Chondrocyte (in vitro differentiated cells): ENCODE measurements around the gene LPCAT1. TPM values are rescaled to one million over a fixed set of nuclear protein-coding genes. Genes with fewer than 3 reads are reported as not detected.

ENCODE experiments used
- DNase-seq: peaks from one replicate; pipeline ENCODE4 v3.0.0; 2021; ENCODE audit warnings: mixed read lengths, low spot score
- H3K27ac Mint-ChIP-seq: one replicate; pipeline ENCODE4 v1.8.0; 2021; ENCODE audit warnings: mild to moderate bottlenecking, moderate library complexity, mixed read lengths; ENCODE audit not compliant: unreplicated experiment
- H3K27me3 Mint-ChIP-seq: 2 replicates; pipeline ENCODE4 v1.8.0; 2021; ENCODE audit warnings: low read depth, mixed read lengths
- H3K36me3 Mint-ChIP-seq: 2 replicates; pipeline ENCODE4 v1.8.0; 2021; ENCODE audit warnings: low read depth, mixed read lengths
- H3K4me1 Mint-ChIP-seq: 2 replicates; pipeline ENCODE4 v1.8.0; 2021; ENCODE audit warnings: low read depth, mild to moderate bottlenecking, mixed read lengths
- H3K4me3 Mint-ChIP-seq: one replicate; pipeline ENCODE4 v1.8.0; 2021; ENCODE audit warnings: mild to moderate bottlenecking, moderate library complexity, mixed read lengths; ENCODE audit not compliant: unreplicated experiment
- H3K9me3 Mint-ChIP-seq: 2 replicates; pipeline ENCODE4 v1.8.0; 2021; ENCODE audit warnings: low read depth, mixed read lengths
- CTCF ChIP-seq: fragments of 200-600 bp; sonication (generic); IDR thresholded peaks from 2 replicates; pipeline ENCODE4 v1.5.0; 2021; ENCODE audit warnings: antibody characterized with exemption, mild to moderate bottlenecking, moderate library complexity
- total RNA-seq: library from RNA; stranded (reverse); gene quantifications from 3 replicates; pipeline ENCODE4 v1.2.1, GENCODE V29; 2021

The LPCAT1 gene
- total RNA-seq, 1 donor from 2014 or later, result 49.4 TPM

DNA sequence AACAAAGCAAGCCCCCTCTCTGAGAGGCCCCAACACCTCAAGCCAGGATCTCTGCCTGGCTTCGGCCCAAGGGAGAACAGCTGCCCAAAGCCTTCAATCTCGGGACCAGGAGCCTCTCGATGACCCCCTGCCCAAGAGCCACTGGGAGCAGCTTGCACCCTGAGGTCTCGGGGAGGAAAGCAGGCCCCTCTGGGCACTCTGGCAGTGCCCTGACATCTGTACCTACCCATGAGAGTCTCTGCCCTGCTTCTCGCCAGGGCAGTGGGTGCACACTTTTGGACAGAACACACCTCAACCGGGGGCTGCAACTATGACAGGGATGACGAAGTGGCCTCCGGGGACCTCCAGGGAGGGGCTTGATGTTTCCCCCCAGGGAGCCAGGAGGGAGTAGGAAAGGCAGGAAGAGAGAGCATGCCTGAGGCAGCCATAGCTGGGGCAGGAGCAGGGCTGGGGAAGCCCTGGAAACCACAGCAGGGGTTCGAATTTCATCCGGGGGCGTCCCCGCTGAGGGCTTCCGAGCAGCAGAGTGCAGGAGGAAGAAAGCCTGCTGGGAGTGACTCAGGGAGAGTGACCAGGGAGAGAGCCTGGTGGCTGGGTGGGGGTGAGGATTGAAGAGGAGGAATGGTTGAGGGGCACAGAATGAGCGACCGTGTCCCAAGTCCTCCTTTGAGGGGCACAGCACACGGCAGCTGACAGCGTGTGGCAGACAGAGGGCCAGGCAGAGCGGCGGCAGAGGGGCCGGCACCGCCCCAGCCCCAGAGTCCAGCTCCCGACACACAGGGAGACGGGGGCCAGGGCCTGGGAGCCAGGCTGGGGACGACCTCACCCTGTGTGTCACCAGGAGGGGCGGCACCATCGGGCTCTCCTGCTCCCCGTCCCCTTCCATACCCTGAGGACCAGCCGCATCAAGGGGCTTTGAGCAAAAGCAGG is 1.8 kb downstream of the LPCAT1 start:
- Mint-ChIP-seq H3K4me1 (peaks cover 18% of the 10 kb centered on the region), H3K27me3 (peaks cover 4% of the 10 kb centered on the region), H3K36me3 (peaks cover 7% of the 10 kb centered on the region), H3K9me3 (no peaks in the 10 kb centered on the region), H3K4me3 (peak overlapping the region; percentile 80), H3K27ac (peak overlapping the region; percentile 93)
- DNase-seq, result peak; percentile 88
- TF ChIP-seq CTCF, result peak; percentile 22

GRCh38 chr5:1520791-1521453 is 2.8 kb downstream of the LPCAT1 start:
- no peak for TF ChIP-seq CTCF
- Mint-ChIP-seq H3K36me3 (peaks cover 8% of the 10 kb centered on the region), H3K27me3 (peaks cover 2% of the 10 kb centered on the region), H3K27ac (no peak overlapping the region), H3K9me3 (no peaks in the 10 kb centered on the region), H3K4me1 (peaks cover 19% of the 10 kb centered on the region), H3K4me3 (no peak overlapping the region)
- no peak for DNase-seq

DNA sequence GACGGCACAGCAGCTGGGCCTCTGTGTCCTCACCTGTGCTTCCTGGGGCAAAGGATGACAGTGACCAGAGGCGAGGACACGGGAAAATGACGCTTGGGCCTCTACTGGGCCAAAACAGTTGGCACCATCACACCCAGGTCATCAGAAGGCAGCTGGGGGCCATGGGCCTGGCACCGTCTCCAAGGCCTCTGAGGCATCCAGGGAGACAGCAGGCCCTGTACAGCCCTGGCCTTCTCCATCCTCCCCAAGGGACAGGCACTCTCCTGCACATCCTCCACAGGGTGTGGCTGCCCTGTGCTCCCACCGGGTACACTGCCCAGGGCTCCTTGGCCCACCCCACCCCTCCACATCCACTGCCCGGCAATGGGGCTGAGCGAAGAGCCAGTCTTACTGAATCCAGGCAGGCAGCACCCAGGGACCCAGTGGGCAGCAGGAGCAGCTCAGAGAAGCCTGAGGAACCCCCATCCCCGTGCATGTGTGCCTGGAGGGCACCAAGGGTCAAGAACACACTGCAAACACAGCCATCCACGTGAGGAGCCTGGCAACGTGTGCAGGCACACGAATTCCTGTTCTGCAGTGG is 4.0 kb downstream of the LPCAT1 start:
- peak; percentile 83 for DNase-seq
- no peak for TF ChIP-seq CTCF
- Mint-ChIP-seq H3K27me3 (no peaks in the 10 kb centered on the region), H3K4me1 (peaks cover 19% of the 10 kb centered on the region), H3K4me3 (no peak overlapping the region), H3K36me3 (peaks cover 8% of the 10 kb centered on the region), H3K9me3 (no peaks in the 10 kb centered on the region), H3K27ac (no peak overlapping the region)

- peaks cover 10% of the 10 kb centered on the region for H3K36me3 Mint-ChIP-seq
- no peak overlapping the region for H3K27ac Mint-ChIP-seq
- H3K4me1 Mint-ChIP-seq, result peaks cover 18% of the 10 kb centered on the region
- H3K27me3 Mint-ChIP-seq, result no peaks in the 10 kb centered on the region
- TF ChIP-seq CTCF, result no peak
- H3K9me3 Mint-ChIP-seq, result no peaks in the 10 kb centered on the region
- peak; percentile 75 for DNase-seq
- no peak overlapping the region for H3K4me3 Mint-ChIP-seq
Measured at GRCh38 chr5:1517838-1518237, 5.9 kb downstream of the LPCAT1 start.
